ENCODE data around the gene PLA2G2D. TPM values are rescaled to one million over a fixed set of nuclear protein-coding genes. Genes with fewer than 3 reads are reported as not detected.

PLA2G2D gene
- total RNA-seq (not detected), polyA plus RNA-seq (not detected), total RNA-seq (not detected)

DNA sequence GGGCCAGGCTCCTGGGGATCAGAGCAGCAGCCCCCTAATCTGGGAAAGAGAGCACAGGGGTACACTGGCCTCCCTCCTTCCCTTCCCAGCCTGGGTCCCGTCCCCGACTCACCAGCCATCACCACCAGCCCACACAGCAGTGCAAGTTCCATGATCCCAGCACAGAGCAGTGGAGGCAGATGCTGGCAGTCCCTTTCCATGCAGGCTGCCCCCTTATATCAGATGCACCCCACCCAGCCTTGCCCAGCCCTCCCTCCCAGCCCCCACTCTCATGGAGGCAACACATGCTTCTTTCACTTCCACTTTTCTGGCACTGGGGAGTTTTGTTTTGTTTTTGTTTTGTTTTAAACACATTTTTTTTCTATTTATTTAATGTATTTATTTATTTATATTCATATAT is at the start of gene PLA2G2D:
Gene PLA2G2D (minus strand): TSS at position 190 of the 400 bp plus-strand sequence. CDS start 38 bp downstream, at position 152.
- Mint-ChIP-seq H3K27ac (no peak within 1 kb of the TSS), H3K4me3 (no peak within 1 kb of the TSS), H3K9me3 (no peaks in the 10 kb centered on the region), H3K4me1 (peaks cover 0 to 1% (median 0%) of the 10 kb centered on the region in 7 donors), H3K36me3 (no peaks in the 10 kb centered on the region), H3K27me3 (peaks cover 6 to 42% (median 20%) of the 10 kb centered on the region in 5 donors)
- ChIA-PET CTCF (no interaction called here), POLR2A (no interaction called here)
- no peaks in the 10 kb centered on the region for H3K36me3 ChIP-seq (ENCODE audit: control insufficient read depth in 2 of 3, insufficient read depth in 3 of 3, low read length in 3 of 3)
- no peaks in the 10 kb centered on the region for H3K27me3 ChIP-seq (ENCODE audit: control insufficient read depth in 2 of 2, insufficient read depth in 2 of 2, low read length in 2 of 2)
- intact Hi-C loops (cut with micrococcal nuclease), result no loop called here
- no peaks in the 10 kb centered on the region for H3K9me3 ChIP-seq (ENCODE audit: control insufficient read depth in 2 of 3, low read length in 3 of 3)
- DNase-seq, result no peak
- H3K4me1 ChIP-seq (ENCODE audit: control insufficient read depth in 2 of 2, insufficient read depth in 2 of 2, low read length in 2 of 2), result no peaks in the 10 kb centered on the region
- H3K27ac ChIP-seq (ENCODE audit: low read depth, low read length), result no peak within 1 kb of the TSS
- no peak for ATAC-seq
- no peak within 1 kb of the TSS for H3K4me3 ChIP-seq (ENCODE audit: low read length)

GRCh38 chr1:20168564-20169491 is 49.5 kb upstream of the PLA2G2D start:
- Histone ChIP-seq H3K9me3 (ENCODE audit: control insufficient read depth in 2 of 3, low read length in 3 of 3) (peaks cover 0 to 14% (median 0%) of the 10 kb centered on the region in 3 experiments), H3K36me3 (ENCODE audit: control insufficient read depth in 2 of 3, insufficient read depth in 3 of 3, low read length in 3 of 3) (no peaks in the 10 kb centered on the region), H3K4me3 (ENCODE audit: low read length) (no peak overlapping the region), H3K27ac (ENCODE audit: low read depth, low read length) (no peak overlapping the region), H3K4me1 (ENCODE audit: control insufficient read depth in 2 of 2, insufficient read depth in 2 of 2, low read length in 2 of 2) (peaks cover 0 to 8% of the 10 kb centered on the region in 2 donors), H3K27me3 (ENCODE audit: control insufficient read depth in 2 of 2, insufficient read depth in 2 of 2, low read length in 2 of 2) (no peaks in the 10 kb centered on the region)
- POLR2A ChIA-PET, result no interaction called here
- Mint-ChIP-seq H3K4me3 (no peak overlapping the region), H3K9me3 (peaks cover 0 to 23% (median 12%) of the 10 kb centered on the region in 11 donors), H3K36me3 (peaks cover 0 to 11% (median 8%) of the 10 kb centered on the region in 5 donors), H3K4me1 (peaks cover 0 to 21% (median 10%) of the 10 kb centered on the region in 7 donors), H3K27me3 (peaks cover 0 to 7% (median 4%) of the 10 kb centered on the region in 5 donors), H3K27ac (peak overlapping the region in 1 of 9 donors; percentile 24)
- ATAC-seq, result no peak
- no peak for DNase-seq
- CTCF ChIA-PET, result interaction anchor here (0.8 kb wide), 1 partner anchor 9 kb away, joined by 3 read pairs; no protein-coding TSS in a partner anchor
- intact Hi-C loops (cut with micrococcal nuclease), result no loop called here

DNA sequence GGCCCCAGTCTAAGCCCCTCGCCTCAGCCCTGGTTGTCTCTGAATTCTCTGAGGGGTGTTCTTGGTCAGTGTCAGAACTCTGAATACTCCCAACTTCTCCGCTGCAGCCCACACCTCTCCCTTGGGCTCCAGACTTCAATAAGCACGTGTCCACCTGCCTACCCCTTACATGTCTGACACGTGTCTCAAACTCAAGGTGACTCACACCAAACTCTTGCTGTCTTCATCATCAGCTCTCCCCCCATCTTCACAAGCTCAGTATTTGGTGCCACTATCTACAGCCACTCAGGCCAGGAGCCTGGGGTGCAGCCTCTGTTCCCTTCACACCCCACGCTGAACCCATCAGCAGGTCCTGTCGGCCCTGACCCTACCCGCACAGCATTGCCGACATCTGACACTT is 47.8 kb upstream of the PLA2G2D start:
- no peak for DNase-seq
- Histone ChIP-seq H3K9me3 (ENCODE audit: control insufficient read depth in 2 of 3, low read length in 3 of 3) (peaks cover 0 to 21% (median 0%) of the 10 kb centered on the region in 3 experiments), H3K36me3 (ENCODE audit: control insufficient read depth in 2 of 3, insufficient read depth in 3 of 3, low read length in 3 of 3) (no peaks in the 10 kb centered on the region), H3K4me1 (ENCODE audit: control insufficient read depth in 2 of 2, insufficient read depth in 2 of 2, low read length in 2 of 2) (peaks cover 0 to 8% of the 10 kb centered on the region in 2 donors), H3K4me3 (ENCODE audit: low read length) (no peak overlapping the region), H3K27me3 (ENCODE audit: control insufficient read depth in 2 of 2, insufficient read depth in 2 of 2, low read length in 2 of 2) (no peaks in the 10 kb centered on the region), H3K27ac (ENCODE audit: low read depth, low read length) (no peak overlapping the region)
- H3K36me3 Mint-ChIP-seq, result peaks cover 1 to 24% (median 15%) of the 10 kb centered on the region in 5 donors
- ChIA-PET POLR2A (no interaction called here), CTCF (no interaction called here)
- intact Hi-C loops (cut with micrococcal nuclease), result no loop called here
- H3K4me3 Mint-ChIP-seq, result no peak overlapping the region
- no peak for ATAC-seq
- H3K4me1 Mint-ChIP-seq, result peaks cover 0 to 15% (median 7%) of the 10 kb centered on the region in 7 donors
- H3K9me3 Mint-ChIP-seq, result peaks cover 0 to 40% (median 24%) of the 10 kb centered on the region in 11 donors
- no peak overlapping the region for H3K27ac Mint-ChIP-seq
- H3K27me3 Mint-ChIP-seq, result peaks cover 0 to 9% (median 4%) of the 10 kb centered on the region in 5 donors

DNA sequence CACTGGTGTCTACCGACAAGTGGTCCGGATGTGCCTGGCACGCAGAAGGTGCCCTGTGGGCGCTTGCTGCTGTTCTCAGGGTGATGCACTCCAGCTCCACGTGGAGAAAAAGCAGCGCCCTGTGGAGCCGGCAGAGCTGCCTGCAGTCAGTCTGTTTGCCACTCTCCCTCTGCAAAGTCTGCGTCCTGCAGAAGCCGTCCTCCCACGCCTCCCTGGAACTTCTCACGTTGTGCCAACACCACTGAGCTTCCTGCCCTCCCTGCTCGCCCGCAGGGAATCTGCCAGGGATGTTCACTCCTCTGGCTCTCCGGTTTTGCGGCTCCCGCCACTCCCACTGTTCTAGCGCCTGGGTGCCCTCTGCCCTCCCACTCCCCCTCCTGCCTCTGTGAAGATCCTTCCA is 46.7 kb upstream of the PLA2G2D start:
- no peak for ATAC-seq
- Histone ChIP-seq H3K4me3 (ENCODE audit: low read length) (no peak overlapping the region), H3K27me3 (ENCODE audit: control insufficient read depth in 2 of 2, insufficient read depth in 2 of 2, low read length in 2 of 2) (no peaks in the 10 kb centered on the region), H3K36me3 (ENCODE audit: control insufficient read depth in 2 of 3, insufficient read depth in 3 of 3, low read length in 3 of 3) (no peaks in the 10 kb centered on the region), H3K27ac (ENCODE audit: low read depth, low read length) (no peak overlapping the region), H3K4me1 (ENCODE audit: control insufficient read depth in 2 of 2, insufficient read depth in 2 of 2, low read length in 2 of 2) (peaks cover 0 to under 1% of the 10 kb centered on the region in 2 donors), H3K9me3 (ENCODE audit: control insufficient read depth in 2 of 3, low read length in 3 of 3) (peaks cover 0 to 27% (median 0%) of the 10 kb centered on the region in 3 experiments)
- H3K9me3 Mint-ChIP-seq, result peaks cover 0 to 51% (median 30%) of the 10 kb centered on the region in 11 donors
- POLR2A ChIA-PET, result no interaction called here
- peaks cover 0 to 7% (median 0%) of the 10 kb centered on the region in 7 donors for H3K4me1 Mint-ChIP-seq
- no peak for DNase-seq
- CTCF ChIA-PET, result no interaction called here
- H3K27ac Mint-ChIP-seq, result no peak overlapping the region
- H3K36me3 Mint-ChIP-seq, result peaks cover 6 to 27% (median 15%) of the 10 kb centered on the region in 5 donors
- H3K4me3 Mint-ChIP-seq, result no peak overlapping the region
- intact Hi-C loops (cut with micrococcal nuclease), result no loop called here
- peaks cover 0 to 9% (median 4%) of the 10 kb centered on the region in 5 donors for H3K27me3 Mint-ChIP-seq

DNA sequence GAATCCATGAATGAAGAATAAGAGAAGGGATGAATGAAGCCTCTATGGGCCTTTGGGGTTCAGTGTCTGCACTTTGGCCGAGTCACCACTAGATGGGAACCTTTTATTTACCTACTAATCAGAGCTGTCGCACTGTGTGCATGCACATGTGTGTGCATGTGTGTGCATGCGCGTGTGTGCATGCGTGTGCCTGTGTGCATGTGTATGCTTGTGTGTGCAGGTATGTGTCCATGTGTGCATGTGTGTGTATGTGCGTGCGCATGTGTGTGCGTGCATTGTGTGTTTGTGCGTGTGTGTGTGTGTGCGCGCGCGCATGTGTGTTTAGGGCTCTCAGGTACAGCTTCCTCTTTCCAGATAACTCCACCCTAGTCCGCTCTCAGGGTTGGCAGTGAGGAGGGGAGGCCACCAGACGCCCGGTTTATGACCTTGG is 46.2 kb upstream of the PLA2G2D start:
- Mint-ChIP-seq H3K27me3 (peaks cover 0 to 9% (median 4%) of the 10 kb centered on the region in 5 donors), H3K4me3 (no peak overlapping the region), H3K36me3 (peaks cover 6 to 29% (median 15%) of the 10 kb centered on the region in 5 donors), H3K9me3 (peaks cover 2 to 56% (median 34%) of the 10 kb centered on the region in 11 donors), H3K27ac (no peak overlapping the region), H3K4me1 (peaks cover 0 to 7% (median 0%) of the 10 kb centered on the region in 7 donors)
- ATAC-seq (no peak), DNase-seq (no peak)
- Histone ChIP-seq H3K36me3 (ENCODE audit: control insufficient read depth in 2 of 3, insufficient read depth in 3 of 3, low read length in 3 of 3) (no peaks in the 10 kb centered on the region), H3K4me1 (ENCODE audit: control insufficient read depth in 2 of 2, insufficient read depth in 2 of 2, low read length in 2 of 2) (no peaks in the 10 kb centered on the region), H3K27me3 (ENCODE audit: control insufficient read depth in 2 of 2, insufficient read depth in 2 of 2, low read length in 2 of 2) (no peaks in the 10 kb centered on the region), H3K4me3 (ENCODE audit: low read length) (no peak overlapping the region), H3K27ac (ENCODE audit: low read depth, low read length) (no peak overlapping the region), H3K9me3 (ENCODE audit: control insufficient read depth in 2 of 3, low read length in 3 of 3) (peaks cover 0 to 32% (median under 1%) of the 10 kb centered on the region in 3 experiments)
- CTCF ChIA-PET, result interaction anchor here (1.0 kb wide), 1 partner anchor 13 kb away, joined by 3 read pairs; no protein-coding TSS in a partner anchor
- POLR2A ChIA-PET, result no interaction called here
- intact Hi-C loops (cut with micrococcal nuclease), result loop anchor here (1.0 to 2.0 kb wide), 2 partner anchors 29 to 30 kb away; no protein-coding TSS in a partner anchor

GRCh38 chr1:20164694-20165202 is 45.4 kb upstream of the PLA2G2D start:
- no peak overlapping the region for H3K27ac ChIP-seq (ENCODE audit: low read depth, low read length)
- Mint-ChIP-seq H3K4me3 (no peak overlapping the region), H3K36me3 (peaks cover 7 to 29% (median 15%) of the 10 kb centered on the region in 5 donors), H3K27ac (no peak overlapping the region), H3K9me3 (peaks cover 2 to 64% (median 39%) of the 10 kb centered on the region in 11 donors), H3K27me3 (peaks cover 0 to 9% (median 4%) of the 10 kb centered on the region in 5 donors), H3K4me1 (peaks cover 0 to 7% (median 0%) of the 10 kb centered on the region in 7 donors)
- ChIA-PET CTCF (interaction anchor here (1.0 kb wide), 1 partner anchor 13 kb away, joined by 3 read pairs; no protein-coding TSS in a partner anchor), POLR2A (no interaction called here)
- H3K4me3 ChIP-seq (ENCODE audit: low read length), result no peak overlapping the region
- ATAC-seq (no peak), DNase-seq (no peak)
- peaks cover 0 to 39% (median 8%) of the 10 kb centered on the region in 3 experiments for H3K9me3 ChIP-seq (ENCODE audit: control insufficient read depth in 2 of 3, low read length in 3 of 3)
- H3K36me3 ChIP-seq (ENCODE audit: control insufficient read depth in 2 of 3, insufficient read depth in 3 of 3, low read length in 3 of 3), result no peaks in the 10 kb centered on the region
- no peaks in the 10 kb centered on the region for H3K27me3 ChIP-seq (ENCODE audit: control insufficient read depth in 2 of 2, insufficient read depth in 2 of 2, low read length in 2 of 2)
- no peaks in the 10 kb centered on the region for H3K4me1 ChIP-seq (ENCODE audit: control insufficient read depth in 2 of 2, insufficient read depth in 2 of 2, low read length in 2 of 2)
- intact Hi-C loops (cut with micrococcal nuclease), result loop anchor here (1.0 to 2.0 kb wide), 2 partner anchors 30 to 31 kb away; no protein-coding TSS in a partner anchor

All from naive thymus-derived CD4-positive, alpha-beta T cell (primary cell).